ENCODE measurements around the gene SPTBN1.

- TF ChIP-seq CTCF (conservative IDR thresholded peaks at IDR 0.05; ENCODE audit: low read length): no peak
- TF ChIP-seq EZH2phosphoT487 (IDR thresholded peaks at IDR 0.05; ENCODE audit: borderline replicate concordance, low read depth, low read length): no peak
Measured at GRCh38 chr2:54476852-54477251, 20.7 kb downstream of the SPTBN1 start.

All from OCI-LY7 (cell line).